Transverse colon (tissue), 4 donors: ENCODE data around the gene ARHGAP10. TPM values are rescaled to one million over a fixed set of nuclear protein-coding genes. Genes with fewer than 3 reads are reported as not detected.
A peak's percentile ranks its signal among the peaks of the same experiment; 100 is the strongest.

Source experiments
- DNase-seq: peaks from one replicate; pipeline ENCODE4 v3.0.0-alpha.2; 2019
- H3K27ac ChIP-seq, 4 donors: fragments of 200-600 bp; sonication (generic); 2 replicates each; pipeline ENCODE4 v1.5.1; 2016 to 2018; ENCODE audit warnings: inconsistent platforms in 4 of 4
- H3K27me3 ChIP-seq: fragments of 200-600 bp; sonication (generic); 2 replicates; pipeline ENCODE4 v1.5.1; 2017; ENCODE audit warnings: inconsistent platforms
- H3K36me3 ChIP-seq, 4 donors: fragments of 200-600 bp; sonication (generic); 2 replicates each; pipeline ENCODE4 v1.5.1; 2017 to 2019; ENCODE audit warnings: inconsistent platforms in 4 of 4
- H3K4me1 ChIP-seq, 4 donors: fragments of 200-600 bp; sonication (generic); 2 replicates each; pipeline ENCODE4 v1.5.1; 2017 to 2020; ENCODE audit warnings: inconsistent platforms in 4 of 4
- H3K4me3 ChIP-seq, 4 donors: fragments of 200-600 bp; sonication (generic); 1 replicate in 1 of 4; 2 replicates in 3 of 4; pipeline versions ENCODE4 v1.5.1 to v1.6.1; 2017 to 2019; ENCODE audit warnings: inconsistent platforms in 4 of 4
- H3K9me3 ChIP-seq, 2 donors: fragments of 200-600 bp; sonication (generic); 2 replicates each; pipeline ENCODE4 v1.5.1; 2017 to 2019; ENCODE audit warnings: inconsistent platforms in 2 of 2
- CTCF ChIP-seq, 5 experiments: fragments of 200-600 bp in 3 of 5; fragments of 450-650 bp in 2 of 5; sonication (generic) in 3 of 5; IDR thresholded peaks; 1 replicate in 2 of 5; 2 replicates in 3 of 5; pipeline ENCODE4 v1.5.1; 2016 to 2017; ENCODE audit warnings: antibody characterized with exemption in 5 of 5, inconsistent platforms in 3 of 5, mild to moderate bottlenecking in 2 of 5, moderate library complexity in 1 of 5
- EP300 ChIP-seq: sonication (generic); formaldehyde crosslinking; IDR thresholded peaks from one replicate; pipeline ENCODE4 v1.6.1; 2017; ENCODE audit warnings: antibody characterized with exemption, low read depth
- POLR2A ChIP-seq: fragments of 450-650 bp; IDR thresholded peaks from one replicate; pipeline ENCODE4 v1.6.1; 2016; ENCODE audit warnings: antibody characterized with exemption, mild to moderate bottlenecking, moderate library complexity
- POLR2AphosphoS5 ChIP-seq, 3 donors: sonication (generic); formaldehyde crosslinking; IDR thresholded peaks; one replicate each; pipeline ENCODE4 v1.6.1; 2016; ENCODE audit warnings: antibody characterized with exemption in 3 of 3
- WGBS, 2 donors: methylation state at CpG; one replicate each; pipeline ENCODE4 v1.1.5; 2018; ENCODE audit warnings: low coverage in 1 of 2; 5-methylcytosine and 5-hydroxymethylcytosine counted together
- in situ Hi-C, 4 donors: fragments of 200-750 bp; cut with MboI; loops; one replicate each; pipeline versions ENCODE4 v1.15.0 to v1.15.1; 2017; ENCODE audit warnings: low sequenced_read_pairs in 3 of 4, low pct_ligation_motif_present in 1 of 4, low pct_unique_long_range_greater_than_20kb in 1 of 4
- intact Hi-C: fragments of 100-400 bp; cut with DNase I; formaldehyde crosslinking; loops from one replicate; pipeline ENCODE4 v1.15.1; 2023; ENCODE audit warnings: low total_unique reads
- total RNA-seq, 4 donors: library from RNA; depleted of rRNA; stranded (reverse); fragments of >200 nt; gene quantifications; one replicate each; pipeline ENCODE4 v1.1.0, GENCODE V29; 2016

The ARHGAP10 gene
- total RNA-seq, 4 donors from 2014 or later, result 14.7 to 27.3 (median 22.9) TPM

GRCh38 chr4:147747787-147748454 lies 16.0 kb downstream of the ARHGAP10 start:
- in situ Hi-C loops, result no loop called here
- Histone ChIP-seq H3K27ac (no peak overlapping the region), H3K9me3 (no peaks in the 10 kb centered on the region), H3K4me3 (no peak overlapping the region), H3K36me3 (no peaks in the 10 kb centered on the region), H3K27me3 (no peaks in the 10 kb centered on the region), H3K4me1 (no peaks in the 10 kb centered on the region)
- intact Hi-C loops, result no loop called here
- DNase-seq, result no peak
- TF ChIP-seq EP300, result no peak
- TF ChIP-seq CTCF (IDR thresholded peaks at IDR 0.05), result no peak
- no peak for TF ChIP-seq POLR2AphosphoS5 (IDR thresholded peaks at IDR 0.05)
- TF ChIP-seq POLR2A, result no peak
- WGBS, 2 donors, result 79 to 81% methylated on average over 2 to 5 of the region's 5 CpGs

GRCh38 chr4:147749811-147750321 lies 18.0 kb downstream of the ARHGAP10 start:
- H3K9me3 ChIP-seq, result no peaks in the 10 kb centered on the region
- in situ Hi-C loops, result no loop called here
- no peak overlapping the region for H3K27ac ChIP-seq
- H3K4me3 ChIP-seq, result no peak overlapping the region
- intact Hi-C loops, result no loop called here
- H3K27me3 ChIP-seq, result no peaks in the 10 kb centered on the region
- 54 to 66% methylated on average over 3 of the region's 3 CpGs for WGBS, 2 donors
- TF ChIP-seq POLR2AphosphoS5 (IDR thresholded peaks at IDR 0.05) (no peak), CTCF (IDR thresholded peaks at IDR 0.05) (no peak), EP300 (no peak), POLR2A (no peak)
- peaks cover 0 to 10% (median 3%) of the 10 kb centered on the region in 4 donors for H3K4me1 ChIP-seq
- no peaks in the 10 kb centered on the region for H3K36me3 ChIP-seq
- DNase-seq, result no peak

- no peak for DNase-seq
- no peak overlapping the region for H3K4me3 ChIP-seq
- H3K36me3 ChIP-seq, result no peaks in the 10 kb centered on the region
- TF ChIP-seq CTCF (IDR thresholded peaks at IDR 0.05) (no peak), POLR2A (no peak), POLR2AphosphoS5 (IDR thresholded peaks at IDR 0.05) (no peak), EP300 (no peak)
- intact Hi-C loops, result no loop called here
- peak overlapping the region; percentile 58 to 83 (median 68) for H3K27ac ChIP-seq
- peaks cover 0 to 20% (median 5%) of the 10 kb centered on the region in 4 donors for H3K4me1 ChIP-seq
- WGBS, 2 donors, result 83 to 84% methylated on average over 4 of the region's 4 CpGs
- no peaks in the 10 kb centered on the region for H3K9me3 ChIP-seq
- in situ Hi-C loops, result no loop called here
- H3K27me3 ChIP-seq, result no peaks in the 10 kb centered on the region
Observed at GRCh38 chr4:147753047-147753446, 21.2 kb downstream of the ARHGAP10 start.

GRCh38 chr4:147754037-147754445 lies 22.2 kb downstream of the ARHGAP10 start:
- Histone ChIP-seq H3K27ac (peak overlapping the region; percentile 58 to 83 (median 68)), H3K4me3 (no peak overlapping the region), H3K27me3 (no peaks in the 10 kb centered on the region), H3K36me3 (no peaks in the 10 kb centered on the region), H3K9me3 (no peaks in the 10 kb centered on the region), H3K4me1 (peaks cover 0 to 20% (median 5%) of the 10 kb centered on the region in 4 donors)
- no peak for DNase-seq
- WGBS, 2 donors, result 50 to 68% methylated on average over 3 of the region's 3 CpGs
- TF ChIP-seq CTCF (IDR thresholded peaks at IDR 0.05), result no peak
- TF ChIP-seq POLR2AphosphoS5 (IDR thresholded peaks at IDR 0.05), result peak in 1 of 3 donors; percentile 23
- intact Hi-C loops, result no loop called here
- in situ Hi-C loops, result no loop called here
